GM23338 (cell line): ENCODE measurements around the gene DAB1. TPM values are rescaled to one million over a fixed set of nuclear protein-coding genes. Genes with fewer than 3 reads are reported as not detected.

Source experiments
- ATAC-seq: fragments of 200-7000 bp; cut with Tn5 transposase; 3 replicates; pipeline ENCODE4 v1.9.1; 2020
- DNase-seq: peaks from one replicate; pipeline ENCODE4 v3.0.0-alpha.2; 2015; ENCODE audit warnings: low spot score
- H2AFZ ChIP-seq: fragments of 200-600 bp; sonication (generic); 2 replicates; pipeline ENCODE4 v1.8.0; 2016; ENCODE audit warnings: antibody characterized with exemption, mild to moderate bottlenecking, moderate library complexity
- H3F3A ChIP-seq: fragments of 200-600 bp; sonication (generic); replicated peaks from 2 replicates; pipeline ENCODE4 v1.8.0; 2017; ENCODE audit warnings: antibody characterized with exemption, mixed run types, low read depth
- H3K27ac ChIP-seq: fragments of 200-600 bp; sonication (generic); 2 replicates; pipeline ENCODE4 v1.6.1; 2016; ENCODE audit warnings: low read depth
- H3K27me3 ChIP-seq: fragments of 200-600 bp; sonication (generic); 2 replicates; pipeline ENCODE4 v1.8.0; 2016; ENCODE audit warnings: mild to moderate bottlenecking, mixed run types, moderate library complexity; ENCODE audit not compliant: insufficient read depth
- H3K36me3 ChIP-seq: fragments of 200-600 bp; sonication (generic); 2 replicates; pipeline ENCODE4 v1.8.0; 2016; ENCODE audit warnings: mild to moderate bottlenecking; ENCODE audit not compliant: insufficient read depth
- H3K4me1 ChIP-seq: fragments of 200-600 bp; sonication (generic); 2 replicates; pipeline ENCODE4 v1.8.0; 2016; ENCODE audit warnings: mild to moderate bottlenecking, moderate library complexity; ENCODE audit not compliant: insufficient read depth
- H3K4me2 ChIP-seq: fragments of 200-600 bp; sonication (generic); 2 replicates; pipeline ENCODE4 v1.7.1; 2017; ENCODE audit warnings: mixed run types
- H3K4me3 ChIP-seq: fragments of 200-600 bp; sonication (generic); 2 replicates; pipeline ENCODE4 v1.6.1; 2016; ENCODE audit warnings: mixed run types
- H3K79me2 ChIP-seq: fragments of 200-600 bp; sonication (generic); replicated peaks from 2 replicates; pipeline ENCODE4 v1.8.0; 2017; ENCODE audit warnings: mild to moderate bottlenecking; ENCODE audit not compliant: insufficient read depth
- H3K9me2 ChIP-seq: fragments of 200-600 bp; sonication (generic); 2 replicates; pipeline ENCODE4 v1.8.0; 2017; ENCODE audit not compliant: insufficient read depth
- H4K20me1 ChIP-seq: fragments of 200-600 bp; sonication (generic); replicated peaks from 2 replicates; pipeline ENCODE4 v1.8.0; 2017; ENCODE audit warnings: mild to moderate bottlenecking; ENCODE audit not compliant: insufficient read depth
- H3K27ac Mint-ChIP-seq: 2 replicates; pipeline ENCODE4 v1.8.0; 2020; ENCODE audit warnings: inconsistent platforms, mild to moderate bottlenecking, moderate library complexity, mixed read lengths
- H3K27me3 Mint-ChIP-seq: 3 replicates; pipeline ENCODE4 v1.8.0; 2022; ENCODE audit warnings: low read depth, mild to moderate bottlenecking, moderate library complexity, mixed read lengths, inconsistent platforms; ENCODE audit not compliant: insufficient read depth, poor library complexity
- H3K36me3 Mint-ChIP-seq: 3 replicates; pipeline ENCODE4 v1.8.0; 2021; ENCODE audit warnings: low read depth, mild to moderate bottlenecking, inconsistent platforms, moderate library complexity, mixed read lengths
- H3K4me1 Mint-ChIP-seq: 3 replicates; pipeline ENCODE4 v1.8.0; 2020; ENCODE audit warnings: mild to moderate bottlenecking, inconsistent platforms, mixed read lengths
- H3K4me3 Mint-ChIP-seq: 3 replicates; pipeline ENCODE4 v1.8.0; 2021; ENCODE audit warnings: moderate library complexity, mild to moderate bottlenecking, inconsistent platforms, mixed read lengths
- H3K9me3 Mint-ChIP-seq: 3 replicates; pipeline ENCODE4 v1.8.0; 2020; ENCODE audit warnings: moderate library complexity, mild to moderate bottlenecking, inconsistent platforms, mixed read lengths
- CREB1 ChIP-seq: fragments of 250-450 bp; sonication (Bioruptor Pico); IDR thresholded peaks from 2 replicates; pipeline ENCODE4 v1.5.0; 2020; ENCODE audit warnings: low read depth, mild to moderate bottlenecking, moderate library complexity
- ETS1 ChIP-seq: IDR thresholded peaks from 2 replicates; pipeline ENCODE4 v1.6.1; 2016; ENCODE audit warnings: antibody characterized with exemption
- EZH2 ChIP-seq: fragments of 200-600 bp; sonication (generic); IDR thresholded peaks from one replicate; pipeline ENCODE4 v1.8.0; 2017; ENCODE audit warnings: antibody characterized with exemption, mild to moderate bottlenecking, low read depth; ENCODE audit not compliant: unreplicated experiment
- EZH2phosphoT487 ChIP-seq: fragments of 200-600 bp; sonication (generic); IDR thresholded peaks from one replicate; pipeline ENCODE4 v1.8.1; 2018; ENCODE audit warnings: antibody characterized with exemption; ENCODE audit not compliant: unreplicated experiment
- JUNB ChIP-seq: IDR thresholded peaks from one replicate; pipeline ENCODE4 v1.6.1; 2016; ENCODE audit warnings: antibody characterized with exemption; ENCODE audit not compliant: unreplicated experiment
- NANOG ChIP-seq: IDR thresholded peaks from 2 replicates; pipeline ENCODE4 v1.6.1; 2016; ENCODE audit warnings: antibody characterized with exemption, borderline replicate concordance
- POLR2AphosphoS5 ChIP-seq: IDR thresholded peaks from 2 replicates; pipeline ENCODE4 v1.6.1; 2016; ENCODE audit warnings: antibody characterized with exemption, low read depth
- STAT1 ChIP-seq: IDR thresholded peaks from one replicate; pipeline ENCODE4 v1.6.1; 2016; ENCODE audit warnings: antibody characterized with exemption; ENCODE audit not compliant: unreplicated experiment
- ZNF331 ChIP-seq: fragments of 250-450 bp; sonication (Bioruptor Pico); IDR thresholded peaks from 2 replicates; pipeline ENCODE4 v1.5.0; 2020; ENCODE audit warnings: low read depth, mild to moderate bottlenecking, moderate library complexity
- ZNF462 ChIP-seq: fragments of 250-450 bp; sonication (Bioruptor Pico); IDR thresholded peaks from 2 replicates; pipeline ENCODE4 v1.5.0; 2020; ENCODE audit warnings: mild to moderate bottlenecking, moderate library complexity
- polyA plus RNA-seq: library from polyadenylated mRNA; unstranded; fragments of >200 nt; fragmentation: Nextera tagmentation; extraction: Ambion mirVana; gene quantifications from 2 replicates; pipeline ENCODE4 v1.2.1, GENCODE V29; 2016
- total RNA-seq: library from RNA; depleted of rRNA; stranded (reverse); fragments of >200 nt; shearing (Covaris generic); gene quantifications from 2 replicates; pipeline ENCODE4 v1.2.3, GENCODE V29; 2014
- TF ChIP-seq, protein P1 (sequence below), 2 experiments: fragments of 200-600 bp in 1 of 2; sonication (generic) in 1 of 2; conservative IDR thresholded peaks; 2 replicates each; pipeline versions ENCODE4 v1.5.1 to v1.6.1; 2016 to 2017; ENCODE audit warnings: antibody characterized with exemption in 2 of 2, low read depth in 2 of 2, mild to moderate bottlenecking in 2 of 2, moderate library complexity in 1 of 2

DAB1 gene
- total and polyA plus RNA-seq, 2 experiments from 2014 or later = 12.8 to 14.5 TPM

DNA sequence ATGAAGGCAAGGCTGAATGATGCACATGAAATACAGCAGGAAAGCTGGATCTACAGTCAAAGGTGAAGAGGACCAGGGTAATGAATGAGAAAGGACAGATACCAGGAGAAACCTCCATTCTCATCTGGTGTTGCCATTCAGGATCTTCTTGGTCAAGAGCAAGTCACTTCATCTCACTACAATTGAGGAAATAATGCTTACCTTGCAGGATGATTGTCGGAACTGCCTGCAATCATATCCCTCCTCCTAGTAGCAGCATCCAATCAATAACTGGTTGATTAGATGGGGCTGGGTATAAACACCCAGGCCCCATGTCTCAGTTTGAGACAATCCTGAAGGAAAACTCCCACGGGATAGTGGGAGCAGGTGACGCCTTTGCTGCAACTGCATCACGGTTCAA is 263.3 kb downstream of the DAB1 start:
- H3K27ac Mint-ChIP-seq = no peak overlapping the region; the same call in 1 of the 2 replicates
- peaks cover 3% of the 10 kb centered on the region for H3K27me3 Mint-ChIP-seq
- peaks cover 3% of the 10 kb centered on the region; the same call in 1 of the 3 replicates for H3K9me3 Mint-ChIP-seq
- ATAC-seq = no peak
- no peak overlapping the region for H3K4me3 Mint-ChIP-seq
- no peaks in the 10 kb centered on the region for H3K27me3 ChIP-seq
- no peak overlapping the region for H2AFZ ChIP-seq
- H3K36me3 Mint-ChIP-seq = no peaks in the 10 kb centered on the region
- peaks cover 63% of the 10 kb centered on the region for H3K4me1 ChIP-seq
- H3F3A ChIP-seq = no peaks in the 10 kb centered on the region
- no peak overlapping the region for H3K4me2 ChIP-seq
- TF ChIP-seq ZNF462 (CRISPR knock-in tag) (no peak), ZNF331 (CRISPR knock-in tag) (no peak), STAT1 (no peak), EZH2 (no peak), EZH2phosphoT487 (no peak), CREB1 (no peak), NANOG (no peak), JUNB (no peak), ETS1 (no peak), POLR2AphosphoS5 (no peak)
- TF ChIP-seq, protein P1, sequence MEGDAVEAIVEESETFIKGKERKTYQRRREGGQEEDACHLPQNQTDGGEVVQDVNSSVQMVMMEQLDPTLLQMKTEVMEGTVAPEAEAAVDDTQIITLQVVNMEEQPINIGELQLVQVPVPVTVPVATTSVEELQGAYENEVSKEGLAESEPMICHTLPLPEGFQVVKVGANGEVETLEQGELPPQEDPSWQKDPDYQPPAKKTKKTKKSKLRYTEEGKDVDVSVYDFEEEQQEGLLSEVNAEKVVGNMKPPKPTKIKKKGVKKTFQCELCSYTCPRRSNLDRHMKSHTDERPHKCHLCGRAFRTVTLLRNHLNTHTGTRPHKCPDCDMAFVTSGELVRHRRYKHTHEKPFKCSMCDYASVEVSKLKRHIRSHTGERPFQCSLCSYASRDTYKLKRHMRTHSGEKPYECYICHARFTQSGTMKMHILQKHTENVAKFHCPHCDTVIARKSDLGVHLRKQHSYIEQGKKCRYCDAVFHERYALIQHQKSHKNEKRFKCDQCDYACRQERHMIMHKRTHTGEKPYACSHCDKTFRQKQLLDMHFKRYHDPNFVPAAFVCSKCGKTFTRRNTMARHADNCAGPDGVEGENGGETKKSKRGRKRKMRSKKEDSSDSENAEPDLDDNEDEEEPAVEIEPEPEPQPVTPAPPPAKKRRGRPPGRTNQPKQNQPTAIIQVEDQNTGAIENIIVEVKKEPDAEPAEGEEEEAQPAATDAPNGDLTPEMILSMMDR (conservative IDR thresholded peaks at IDR 0.05; ENCODE audit: low read depth in 2 of 2) = no peak
- H3K4me1 Mint-ChIP-seq = peaks cover 76% of the 10 kb centered on the region
- no peak for DNase-seq
- no peaks in the 10 kb centered on the region for H3K79me2 ChIP-seq
- H3K27ac ChIP-seq = no peak overlapping the region
- no peak overlapping the region for H3K4me3 ChIP-seq
- H3K36me3 ChIP-seq = no peaks in the 10 kb centered on the region
- no peaks in the 10 kb centered on the region for H4K20me1 ChIP-seq
- no peaks in the 10 kb centered on the region for H3K9me2 ChIP-seq
